NCI-H2227 (cell line): Measurements from ENCODE around the gene ZNF846.
A peak's percentile ranks its signal among the peaks of the same experiment; 100 is the strongest.
"Not testable (repeated sequence)": the region's sequence is repeated elsewhere in the genome, so short reads cannot be mapped to it uniquely, and the experiment has no call there.

Experiments
- DNase-seq: peaks from one replicate; lab custom pipeline; 2025; ENCODE audit not compliant: unreplicated experiment; lab: John Stamatoyannopoulos, UW

The ZNF846 gene

DNA sequence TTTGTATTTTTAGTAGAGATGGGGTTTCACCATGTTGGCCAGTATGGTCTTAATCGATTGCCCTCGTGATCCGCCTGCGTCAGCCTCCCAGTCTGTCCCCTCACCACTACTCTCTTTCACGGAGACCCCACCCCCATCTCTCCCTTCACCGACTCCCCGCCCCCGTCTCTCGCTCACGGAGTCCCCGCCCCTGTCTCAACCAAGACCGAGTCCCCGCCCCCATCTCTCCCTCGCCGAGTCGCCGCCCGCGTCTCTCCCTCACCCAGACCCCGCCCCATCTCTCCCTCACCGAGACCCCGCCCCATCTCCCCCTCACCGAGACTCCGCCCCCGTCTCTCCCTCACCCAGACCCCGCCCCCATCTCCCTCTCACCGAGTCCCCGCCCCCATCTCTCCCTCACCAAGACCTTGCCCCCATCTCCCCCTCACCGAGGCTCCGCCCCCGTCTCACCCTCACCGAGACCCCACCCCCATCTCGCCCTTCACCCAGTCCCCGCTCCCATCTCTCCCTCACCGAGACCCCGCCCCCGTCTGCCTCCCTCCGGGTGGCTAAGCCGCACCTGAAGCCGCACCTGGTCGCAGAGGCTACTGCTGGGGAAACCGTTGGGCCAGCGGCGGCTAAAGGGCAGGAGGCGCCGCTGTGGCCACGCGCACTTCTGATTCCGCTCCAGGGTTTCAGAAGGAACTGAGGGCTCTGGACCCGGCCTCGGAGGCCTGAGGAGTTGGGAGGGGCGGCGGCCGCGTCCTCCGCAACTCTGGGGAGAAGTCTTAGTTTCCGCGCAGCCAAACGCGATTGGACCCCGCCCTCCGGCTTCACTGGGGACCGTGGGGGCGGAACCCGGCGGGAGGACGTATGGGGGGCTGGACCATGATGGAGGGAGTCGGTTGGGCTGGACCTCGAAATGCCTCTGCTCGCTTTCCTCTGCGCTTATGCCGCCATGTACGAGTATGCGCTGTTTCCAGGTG lies 17.1 kb upstream of the ZNF846 start:
- DNase-seq, result peak; percentile 98

- DNase-seq, result not testable (repeated sequence)
Observed at GRCh38 chr19:9784163-9784496, 15.6 kb upstream of the ZNF846 start.

DNA sequence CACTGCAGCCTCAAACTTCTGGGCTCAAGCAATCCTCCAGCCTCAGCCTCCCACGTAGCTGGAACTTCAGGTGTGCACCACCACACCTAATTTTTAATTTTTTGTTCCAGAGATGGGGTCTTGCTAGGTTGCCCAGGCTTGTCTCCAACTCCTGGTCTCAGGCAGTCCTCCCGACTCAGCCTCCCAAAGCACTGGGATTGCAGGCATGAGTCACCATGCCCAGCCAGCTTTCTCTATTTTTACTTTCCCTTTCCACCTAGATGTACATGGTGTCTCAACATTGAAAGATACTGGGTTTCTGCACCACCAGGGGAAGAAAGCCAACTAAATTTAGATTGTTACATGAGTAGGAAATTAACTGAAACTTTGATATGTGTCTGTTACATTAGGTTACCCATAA lies 13.8 kb upstream of the ZNF846 start:
- DNase-seq, result no peak

DNA sequence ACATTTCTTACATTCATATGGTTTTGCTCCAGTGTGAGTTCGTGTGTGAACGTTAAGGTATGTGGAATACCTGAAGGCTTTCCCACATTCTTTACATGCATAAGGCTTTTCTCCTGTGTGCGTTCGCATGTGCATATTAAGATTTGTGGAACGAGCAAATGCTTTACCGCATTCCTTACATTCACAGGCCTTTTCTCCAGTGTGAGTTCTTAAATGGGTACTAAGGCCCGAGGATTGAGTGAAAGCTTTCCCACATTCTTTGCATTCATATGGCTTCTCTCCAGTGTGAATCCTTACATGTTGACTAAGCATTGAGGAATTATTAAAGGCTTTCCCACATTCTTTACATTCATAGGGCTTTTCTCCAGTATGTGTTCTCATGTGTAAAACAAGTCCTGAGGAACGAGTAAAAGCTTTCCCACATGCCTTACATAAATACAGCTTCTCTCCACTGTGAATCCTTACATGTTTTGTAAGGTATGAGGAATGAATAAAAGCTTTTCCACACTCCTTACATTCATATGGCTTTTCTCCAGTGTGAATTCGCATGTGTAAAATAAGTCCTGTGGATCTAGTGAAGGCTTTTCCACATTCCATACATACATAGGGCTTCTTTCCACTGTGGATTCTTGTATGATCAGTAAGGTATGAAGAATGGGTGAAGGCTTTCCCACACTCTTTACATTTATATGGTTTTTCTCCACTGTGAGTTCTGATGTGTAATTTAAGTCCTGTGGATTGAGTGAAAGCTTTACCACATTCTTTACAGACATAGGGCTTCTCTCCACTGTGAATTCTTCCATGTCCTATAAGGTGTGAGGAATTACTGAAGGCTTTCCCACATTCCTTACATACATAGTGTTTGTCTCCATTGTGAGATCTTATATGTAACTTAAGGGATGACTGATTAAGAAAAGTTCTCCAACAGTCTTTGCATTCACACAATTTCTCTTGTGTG lies 10.7 kb downstream of the ZNF846 start:
- no peak for DNase-seq

DNA sequence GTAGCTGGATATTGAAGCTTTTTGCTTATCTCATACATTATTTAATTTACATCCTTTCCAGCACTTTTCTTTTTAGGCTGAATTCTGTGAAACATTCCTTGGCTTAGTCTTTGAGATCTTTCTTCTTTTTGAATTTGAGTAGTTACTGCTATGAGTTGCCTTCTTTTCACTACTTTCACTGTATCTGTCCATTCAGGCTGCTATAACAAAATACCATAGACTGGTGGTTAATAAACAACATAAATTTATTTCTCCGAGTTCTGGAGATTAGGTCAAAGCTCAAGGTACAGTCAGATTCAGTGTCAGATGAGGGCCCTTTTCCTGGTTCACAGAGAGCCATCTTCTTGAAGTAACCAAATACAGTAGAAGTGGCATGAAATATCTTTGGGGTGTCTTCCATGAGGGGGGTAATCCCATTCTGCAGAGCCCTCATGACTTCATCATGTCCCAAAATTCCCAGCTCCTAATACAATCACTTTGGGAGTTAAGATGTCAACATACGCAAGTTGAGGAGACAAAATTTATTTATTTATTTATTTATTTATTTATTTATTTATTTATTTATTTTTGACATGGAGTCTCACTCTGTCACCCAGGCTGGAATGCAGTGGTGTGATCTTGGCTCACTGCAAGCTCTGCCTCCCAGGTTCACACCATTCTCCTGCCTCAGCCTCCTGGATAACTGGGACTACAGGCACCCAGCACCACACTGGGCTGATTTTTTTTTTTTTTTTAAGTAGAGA lies 15.7 kb downstream of the ZNF846 start:
- no peak for DNase-seq

DNA sequence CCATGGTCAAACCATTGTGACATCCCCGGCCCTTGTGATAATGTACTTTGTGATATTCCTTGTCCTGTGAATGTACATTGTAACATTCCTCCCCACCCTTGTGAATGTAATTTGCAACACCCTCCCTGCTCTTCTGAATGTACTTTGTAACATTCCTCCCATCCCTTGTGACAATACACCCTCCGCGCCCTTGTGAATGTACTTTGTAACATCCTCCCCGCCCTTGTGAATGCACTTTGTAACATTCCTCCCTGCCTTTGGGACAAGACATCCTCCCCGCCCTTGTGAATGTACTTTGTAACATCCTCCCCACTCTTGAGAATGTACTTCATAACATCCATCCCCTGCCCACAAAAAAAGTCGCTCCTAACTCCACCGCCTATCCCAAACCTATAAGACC lies 17.1 kb downstream of the ZNF846 start:
- DNase-seq, result no peak

DNA sequence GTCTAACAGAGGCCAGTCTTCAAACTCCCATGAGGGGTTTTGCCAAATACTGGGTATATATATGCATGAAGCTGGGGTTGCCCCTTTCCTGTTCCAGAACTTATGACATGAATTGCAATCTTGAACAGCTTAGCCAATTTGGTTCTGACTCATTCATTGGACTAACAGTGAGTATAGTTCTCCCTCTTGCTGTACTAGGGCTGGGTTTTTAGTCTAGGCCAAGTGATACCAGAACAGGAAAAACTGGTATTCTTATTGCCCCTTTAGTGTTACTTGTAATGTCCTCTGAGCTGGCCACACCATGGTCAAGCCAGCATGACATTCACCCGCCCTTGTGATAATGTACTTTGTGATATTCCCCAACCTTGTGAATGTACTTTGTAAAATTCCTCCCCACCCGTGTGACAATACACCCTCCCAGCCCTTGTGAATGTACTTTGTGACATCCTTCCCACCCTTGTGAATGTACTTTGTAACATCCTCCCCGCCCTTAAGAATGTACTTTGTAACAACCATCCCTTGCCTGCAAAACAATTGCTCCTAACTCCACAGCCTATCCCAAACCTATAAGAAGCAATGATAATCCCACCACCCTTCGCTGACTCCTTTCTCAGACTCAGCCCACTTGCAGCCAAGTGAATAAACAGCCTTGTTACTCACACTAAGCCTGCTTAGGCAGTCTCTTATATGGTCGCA lies 26.9 kb downstream of the ZNF846 start:
- no peak for DNase-seq

DNA sequence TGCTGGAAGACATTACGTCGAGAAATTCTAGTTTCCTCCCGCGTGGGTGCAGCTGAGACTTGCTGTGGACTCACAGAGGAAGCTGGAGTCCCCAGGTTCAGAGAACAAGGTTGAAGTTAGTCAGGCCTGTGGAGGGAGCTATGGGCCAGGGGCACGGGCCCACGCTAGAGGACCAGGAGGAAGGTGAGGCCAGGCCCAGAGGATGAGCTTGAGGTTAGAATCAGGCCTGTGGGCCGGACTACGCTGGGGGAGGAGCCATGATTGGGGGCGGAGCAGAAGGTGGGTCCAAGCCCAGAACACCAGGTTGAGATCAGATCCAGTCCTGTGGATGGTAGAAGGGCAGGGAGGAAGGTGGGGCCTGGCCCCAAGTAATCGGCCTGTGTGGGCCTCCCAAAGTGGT lies 32.6 kb downstream of the ZNF846 start:
- no peak for DNase-seq

- not testable (repeated sequence) for DNase-seq
Observed at GRCh38 chr19:9730056-9730455, 38.5 kb downstream of the ZNF846 start.

DNA sequence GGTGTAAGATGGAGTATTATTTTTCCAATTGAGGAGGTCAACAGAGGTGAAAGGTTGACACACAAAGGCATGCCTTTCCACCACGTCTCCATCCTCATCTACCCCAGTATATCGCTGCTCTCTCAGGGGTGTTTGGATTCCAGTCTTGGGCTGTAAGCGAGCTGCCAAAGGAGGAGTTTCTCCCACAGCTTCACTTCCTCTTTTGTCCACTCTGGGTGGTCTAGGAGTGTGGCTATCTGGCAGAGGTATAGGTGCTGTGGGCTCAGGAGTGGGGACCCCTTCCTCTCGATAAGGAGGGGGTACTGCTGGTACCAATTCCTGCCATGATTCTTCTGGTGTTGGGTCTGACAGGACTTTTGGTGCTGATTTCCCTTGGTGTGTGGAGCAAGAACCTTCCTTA lies 39.4 kb downstream of the ZNF846 start:
- DNase-seq, result no peak

DNA sequence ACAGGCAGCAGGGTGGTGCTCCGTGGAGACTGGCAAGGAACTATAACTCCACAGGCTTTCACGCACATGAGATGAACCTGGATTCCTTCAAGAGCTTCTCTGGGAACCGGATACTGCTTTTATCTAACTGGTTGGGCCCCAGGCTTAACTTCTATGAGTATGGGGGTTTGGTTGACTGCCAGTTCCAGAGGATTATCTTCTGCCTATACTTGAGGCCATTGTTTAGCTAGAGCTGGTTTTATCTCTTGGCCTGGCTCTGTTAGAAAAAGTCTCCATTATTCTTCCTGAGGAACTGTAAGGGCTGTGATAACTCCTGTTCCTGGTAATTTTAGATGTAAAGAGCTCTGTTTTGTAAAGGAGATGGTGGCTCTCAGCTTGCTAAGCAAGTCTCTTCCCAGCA lies 40.9 kb downstream of the ZNF846 start:
- DNase-seq, result no peak

GRCh38 chr19:9725508-9726201 lies 42.9 kb downstream of the ZNF846 start:
- not testable (repeated sequence) for DNase-seq

GRCh38 chr19:9724157-9724556 lies 44.4 kb downstream of the ZNF846 start:
- DNase-seq, result no peak

DNA sequence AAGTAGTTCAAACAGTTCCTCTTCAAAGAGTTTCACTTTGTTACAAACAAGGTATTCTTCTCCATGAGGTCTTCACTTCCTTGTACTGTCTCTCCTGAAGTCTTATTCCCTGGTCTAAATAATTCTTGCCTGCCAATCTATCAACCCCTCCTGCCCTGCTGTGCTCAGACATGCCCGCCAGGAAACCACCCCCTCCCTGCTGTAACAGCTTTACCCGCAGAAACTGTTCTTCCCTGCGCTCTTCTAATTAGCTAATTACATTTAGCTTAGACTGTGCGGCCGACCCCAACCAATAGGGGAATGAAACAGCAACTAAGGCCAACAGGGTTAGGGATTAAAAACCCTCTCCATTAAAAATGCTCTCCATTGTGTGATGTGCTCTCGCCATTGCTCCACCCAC lies 46.7 kb downstream of the ZNF846 start:
- no peak for DNase-seq

- DNase-seq, result no peak
Observed at GRCh38 chr19:9720541-9720940, 48.0 kb downstream of the ZNF846 start.

DNA sequence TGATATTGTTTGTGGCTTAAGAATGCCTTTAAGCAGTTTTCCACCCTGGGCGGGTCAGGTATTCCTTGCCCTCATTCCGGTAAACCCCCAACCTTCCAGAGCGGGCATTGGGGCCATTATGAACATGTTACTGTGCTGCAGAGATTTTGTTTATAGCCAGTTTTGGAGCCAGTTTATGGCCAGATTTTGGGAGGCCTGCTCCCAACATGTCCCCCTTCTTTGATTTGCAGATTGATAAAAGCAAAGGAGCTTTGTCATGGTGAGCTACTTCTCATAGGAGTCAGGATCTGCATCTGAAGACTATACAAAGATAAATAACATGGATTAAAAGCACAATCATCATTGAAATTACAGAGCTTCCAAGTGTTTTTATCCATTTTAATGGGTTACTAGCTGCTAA lies 56.7 kb downstream of the ZNF846 start:
- no peak for DNase-seq

DNA sequence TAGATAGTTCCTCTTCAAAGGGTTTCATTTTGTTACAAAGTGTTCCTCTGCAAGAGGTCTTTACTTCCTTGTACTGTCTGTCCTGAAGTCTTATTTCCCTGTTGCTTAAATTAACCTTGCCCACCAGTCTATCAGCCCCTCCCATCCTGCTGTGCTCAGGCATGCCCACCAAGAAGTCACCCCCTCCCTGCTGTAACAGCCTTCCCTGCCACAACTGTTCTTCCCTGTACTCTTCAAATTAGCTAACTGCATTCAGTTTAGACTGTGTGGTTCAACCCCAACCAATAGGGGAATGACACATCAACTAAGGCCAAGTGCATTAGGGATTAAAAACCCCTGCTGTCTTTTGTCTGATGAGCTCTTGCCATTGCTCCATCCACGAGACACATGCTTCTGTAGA lies 59.2 kb downstream of the ZNF846 start:
- DNase-seq, result no peak

DNA sequence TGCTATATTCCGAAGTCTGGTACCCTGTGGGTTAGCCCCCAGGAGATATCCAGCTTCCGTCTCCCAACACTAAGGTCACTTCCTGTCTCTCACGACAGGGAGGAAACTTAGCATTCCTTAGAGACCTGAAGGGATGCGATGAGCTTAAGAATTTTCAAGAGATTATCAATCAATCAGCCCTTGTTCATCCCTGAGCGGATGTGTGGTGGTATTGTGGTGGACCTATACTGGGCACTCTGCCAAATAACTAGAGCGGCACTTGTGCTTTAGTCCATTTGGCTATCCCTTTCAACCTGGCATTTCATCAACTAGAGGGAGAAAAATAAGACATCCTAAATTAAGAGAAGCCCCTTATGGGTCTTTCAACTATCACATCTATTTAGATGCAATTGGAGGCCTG lies 62.7 kb downstream of the ZNF846 start:
- DNase-seq, result no peak

DNA sequence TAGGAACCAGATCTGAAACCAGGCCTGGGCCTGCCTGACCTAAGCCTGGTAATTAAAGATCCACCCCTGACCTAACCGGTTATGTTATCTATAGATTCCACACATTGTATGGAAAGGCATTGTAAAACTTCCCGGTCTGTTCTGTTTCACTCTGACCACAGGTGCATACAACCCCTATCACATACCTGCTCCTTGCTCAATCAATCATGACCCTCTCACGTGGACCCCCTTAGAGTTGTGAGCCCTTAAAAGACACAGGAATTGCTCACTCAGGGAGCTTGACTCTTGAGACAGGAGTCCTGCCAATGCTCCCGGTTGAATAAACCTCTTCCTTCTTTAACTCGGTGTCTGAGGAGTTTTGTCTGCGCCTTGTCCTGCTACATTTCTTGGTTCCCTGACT lies 66.4 kb downstream of the ZNF846 start:
- DNase-seq, result no peak
